Esophagus squamous epithelium (tissue), 4 donors: ENCODE measurements around the gene PSMG4.

Experiments
- POLR2A ChIP-seq, 4 donors: fragments of 450-650 bp; IDR thresholded peaks; one replicate each; pipeline ENCODE4 v1.6.1; 2017; ENCODE audit warnings: antibody characterized with exemption in 4 of 4, mild to moderate bottlenecking in 4 of 4, moderate library complexity in 3 of 4
- TF ChIP-seq, protein P1 (sequence below), 6 experiments: fragments of 450-650 bp in 4 of 6; fragments of 200-600 bp in 2 of 6; sonication (generic) in 2 of 6; IDR thresholded peaks; one replicate each; pipeline ENCODE4 v1.5.1; 2016 to 2019; ENCODE audit warnings: antibody characterized with exemption in 6 of 6, mild to moderate bottlenecking in 4 of 6, moderate library complexity in 4 of 6

- TF ChIP-seq, protein P1, sequence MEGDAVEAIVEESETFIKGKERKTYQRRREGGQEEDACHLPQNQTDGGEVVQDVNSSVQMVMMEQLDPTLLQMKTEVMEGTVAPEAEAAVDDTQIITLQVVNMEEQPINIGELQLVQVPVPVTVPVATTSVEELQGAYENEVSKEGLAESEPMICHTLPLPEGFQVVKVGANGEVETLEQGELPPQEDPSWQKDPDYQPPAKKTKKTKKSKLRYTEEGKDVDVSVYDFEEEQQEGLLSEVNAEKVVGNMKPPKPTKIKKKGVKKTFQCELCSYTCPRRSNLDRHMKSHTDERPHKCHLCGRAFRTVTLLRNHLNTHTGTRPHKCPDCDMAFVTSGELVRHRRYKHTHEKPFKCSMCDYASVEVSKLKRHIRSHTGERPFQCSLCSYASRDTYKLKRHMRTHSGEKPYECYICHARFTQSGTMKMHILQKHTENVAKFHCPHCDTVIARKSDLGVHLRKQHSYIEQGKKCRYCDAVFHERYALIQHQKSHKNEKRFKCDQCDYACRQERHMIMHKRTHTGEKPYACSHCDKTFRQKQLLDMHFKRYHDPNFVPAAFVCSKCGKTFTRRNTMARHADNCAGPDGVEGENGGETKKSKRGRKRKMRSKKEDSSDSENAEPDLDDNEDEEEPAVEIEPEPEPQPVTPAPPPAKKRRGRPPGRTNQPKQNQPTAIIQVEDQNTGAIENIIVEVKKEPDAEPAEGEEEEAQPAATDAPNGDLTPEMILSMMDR (IDR thresholded peaks at IDR 0.05), result no peak
- no peak for TF ChIP-seq POLR2A (IDR thresholded peaks at IDR 0.05)
Measured at GRCh38 chr6:3309391-3310050, 50.8 kb downstream of the PSMG4 start.
